ENCODE measurements around the gene RAB22A. TPM values are rescaled to one million over a fixed set of nuclear protein-coding genes. Genes with fewer than 3 reads are reported as not detected.

Gene RAB22A
- total RNA-seq, 6 experiments from 2014 or later = 20.4 to 26.0 (median 22.7) TPM

GRCh38 chr20:58268421-58268821 lies 41.1 kb upstream of the RAB22A start:
- no peak for DNase-seq
- Mint-ChIP-seq H3K9me3 (no peaks in the 10 kb centered on the region), H3K4me3 (no peak overlapping the region), H3K27ac (no peak overlapping the region), H3K36me3 (ENCODE audit: low read depth) (peaks cover 12% of the 10 kb centered on the region; the same call in 1 of the 2 replicates), H3K4me1 (ENCODE audit: low read depth) (peaks cover 10% of the 10 kb centered on the region), H3K27me3 (ENCODE audit: insufficient read depth) (peaks cover 2% of the 10 kb centered on the region; the same call in 1 of the 2 replicates)
- TF ChIP-seq CTCF (IDR thresholded peaks at IDR 0.05) = no peak

- Mint-ChIP-seq H3K4me3 (no peak overlapping the region), H3K27ac (no peak overlapping the region), H3K36me3 (ENCODE audit: low read depth) (peaks cover 15% of the 10 kb centered on the region; the same call in 1 of the 2 replicates), H3K27me3 (ENCODE audit: insufficient read depth) (peaks cover 2% of the 10 kb centered on the region; the same call in 1 of the 2 replicates), H3K4me1 (ENCODE audit: low read depth) (peaks cover 10% of the 10 kb centered on the region), H3K9me3 (no peaks in the 10 kb centered on the region)
- no peak for TF ChIP-seq CTCF (IDR thresholded peaks at IDR 0.05)
- no peak for DNase-seq
Measured at GRCh38 chr20:58268936-58269619, 40.4 kb upstream of the RAB22A start.

DNA sequence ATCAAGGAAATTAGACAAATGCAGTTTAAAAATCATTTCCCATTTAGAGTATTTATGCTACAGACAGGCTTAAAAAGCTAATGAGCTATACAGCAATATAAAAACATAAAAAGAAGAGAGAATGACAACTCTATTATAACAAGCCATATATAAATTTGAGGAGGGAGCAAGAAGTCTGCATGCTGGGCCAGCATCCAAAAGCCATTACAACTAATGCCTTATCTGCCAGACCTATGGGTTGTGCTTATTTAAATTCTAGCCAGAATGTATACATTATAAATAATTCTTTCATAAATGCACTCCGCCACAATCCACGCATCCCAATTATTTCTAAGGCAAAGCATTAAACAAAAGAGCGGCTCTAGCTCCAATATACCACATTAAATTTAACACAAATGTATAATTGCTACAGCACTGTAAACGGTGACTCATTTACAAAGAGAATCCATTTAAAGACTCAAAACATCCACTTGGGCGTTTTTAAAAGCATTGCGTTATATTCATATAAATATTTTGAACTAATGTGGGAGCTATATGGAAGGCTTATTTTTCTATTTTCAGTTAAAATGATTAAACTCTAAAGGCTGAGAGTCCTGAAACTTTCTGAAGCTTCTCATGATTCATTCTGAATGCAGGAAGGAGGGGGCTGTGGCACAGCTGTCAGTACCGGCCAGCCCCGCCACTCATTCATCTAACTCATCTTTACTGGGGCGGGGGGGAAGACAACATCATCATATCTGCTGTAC lies 37.7 kb upstream of the RAB22A start:
- no peak for TF ChIP-seq CTCF (IDR thresholded peaks at IDR 0.05)
- Mint-ChIP-seq H3K36me3 (ENCODE audit: low read depth) (peaks cover 22% of the 10 kb centered on the region), H3K4me3 (no peak overlapping the region), H3K27ac (no peak overlapping the region), H3K9me3 (peaks cover 5% of the 10 kb centered on the region; the same call in 1 of the 2 replicates), H3K4me1 (ENCODE audit: low read depth) (peaks cover 10% of the 10 kb centered on the region), H3K27me3 (ENCODE audit: insufficient read depth) (peaks cover 2% of the 10 kb centered on the region; the same call in 1 of the 2 replicates)
- DNase-seq = no peak

- peaks cover 1% of the 10 kb centered on the region for H3K4me1 Mint-ChIP-seq (ENCODE audit: low read depth)
Measured at GRCh38 chr20:58274384-58274783, 35.1 kb upstream of the RAB22A start.

DNA sequence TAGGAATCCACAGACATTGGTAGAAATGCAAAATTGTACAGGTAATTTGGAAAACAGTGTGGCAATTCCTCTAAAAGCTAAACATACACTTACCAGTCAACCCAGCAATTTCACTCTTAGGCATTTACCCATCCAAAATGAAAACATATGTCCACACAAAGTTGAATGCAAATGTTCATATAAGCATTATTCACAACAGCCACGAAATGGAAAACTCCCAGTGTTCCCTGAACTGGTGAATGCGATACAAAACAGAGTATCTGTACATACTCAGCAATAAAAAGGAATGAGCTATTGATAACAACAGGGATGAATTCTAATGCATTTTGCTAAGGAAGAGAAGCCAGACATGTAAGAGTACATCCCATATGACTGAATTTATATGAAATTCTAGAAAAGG lies 32.4 kb upstream of the RAB22A start:
- H3K4me1 Mint-ChIP-seq (ENCODE audit: low read depth) = no peaks in the 10 kb centered on the region
- no peak for DNase-seq
- H3K9me3 Mint-ChIP-seq = peaks cover 5% of the 10 kb centered on the region; the same call in 1 of the 2 replicates
- no peak for TF ChIP-seq CTCF (IDR thresholded peaks at IDR 0.05)
- H3K27ac Mint-ChIP-seq = no peak overlapping the region
- H3K4me3 Mint-ChIP-seq = no peak overlapping the region
- peaks cover under 1% of the 10 kb centered on the region; the same call in 1 of the 2 replicates for H3K27me3 Mint-ChIP-seq (ENCODE audit: insufficient read depth)
- H3K36me3 Mint-ChIP-seq (ENCODE audit: low read depth) = peaks cover 12% of the 10 kb centered on the region; the same call in 1 of the 2 replicates

More at GRCh38 chr20:58274384-58274783, 35.1 kb upstream of the RAB22A start:
- peaks cover 2% of the 10 kb centered on the region; the same call in 1 of the 2 replicates for H3K27me3 Mint-ChIP-seq (ENCODE audit: insufficient read depth)
- DNase-seq = no peak
- H3K4me3 Mint-ChIP-seq = no peak overlapping the region
- no peak for TF ChIP-seq CTCF (IDR thresholded peaks at IDR 0.05)
- peaks cover 5% of the 10 kb centered on the region; the same call in 1 of the 2 replicates for H3K9me3 Mint-ChIP-seq
- no peak overlapping the region for H3K27ac Mint-ChIP-seq
- peaks cover 13% of the 10 kb centered on the region for H3K36me3 Mint-ChIP-seq (ENCODE audit: low read depth)
